Endothelial cell of umbilical vein (primary cell): Measurements from ENCODE around the gene SNU13. TPM values are rescaled to one million over a fixed set of nuclear protein-coding genes. Genes with fewer than 3 reads are reported as not detected.

Experiments
- BruUV-seq: library from RNA; stranded (reverse); fragments of 400-500 nt; replicated peaks from 2 replicates; lab custom pipeline; 2021; lab: Mats Ljungman, UMichigan
- CTCF ChIA-PET: fragments of 300-600, 350-600 bp; sonication (Branson Sonifier 250); formaldehyde crosslinking; loops from one replicate; lab custom pipeline; 2021; ENCODE audit warnings: antibody characterized with exemption, inconsistent platforms; lab: Charles Lee
- POLR2A ChIA-PET: fragments of 300-600, 350-600 bp; sonication (Branson Sonifier 250); formaldehyde crosslinking; loops from one replicate; lab custom pipeline; 2021; ENCODE audit warnings: antibody characterized with exemption, inconsistent platforms; lab: Charles Lee
- DNase-seq: peaks from one replicate; pipeline ENCODE4 v3.0.0-alpha.2; 2011; ENCODE audit warnings: low read depth, low spot score
- FAIRE-seq: peaks from 2 replicates; lab custom pipeline; 2011; peaks lifted over from hg19 to GRCh38; lab: Jason Lieb, UNC
- H2AFZ ChIP-seq: 2 replicates; pipeline ENCODE4 v1.6.0; 2012; ENCODE audit warnings: low read depth, low read length, control low read depth, inconsistent platforms
- H3K27ac ChIP-seq: 2 replicates; pipeline ENCODE4 v1.5.1; 2011; ENCODE audit warnings: low read depth, mild to moderate bottlenecking, control low read depth, low read length, moderate library complexity; ENCODE audit not compliant: insufficient read depth
- H3K27me3 ChIP-seq, 2 experiments: 2 replicates each; pipeline versions ENCODE4 v1.6.0 to v1.6.1; 2011; ENCODE audit warnings: low read length in 2 of 2, mixed read lengths in 1 of 2; ENCODE audit not compliant: control insufficient read depth in 2 of 2, insufficient read depth in 2 of 2
- H3K36me3 ChIP-seq, 2 experiments: 2 replicates in 1 of 2; 3 replicates in 1 of 2; pipeline ENCODE4 v1.5.1; 2011; ENCODE audit warnings: low read length in 2 of 2, mild to moderate bottlenecking in 1 of 2, moderate library complexity in 1 of 2; ENCODE audit not compliant: control insufficient read depth in 2 of 2, insufficient read depth in 2 of 2; ENCODE audit errors: extremely low read depth in 1 of 2
- H3K4me1 ChIP-seq: 3 replicates; pipeline ENCODE4 v1.5.1; 2011; ENCODE audit warnings: mild to moderate bottlenecking, low read length; ENCODE audit not compliant: control insufficient read depth, insufficient read depth; ENCODE audit errors: extremely low read depth
- H3K4me2 ChIP-seq: 2 replicates; pipeline ENCODE4 v1.6.1; 2011; ENCODE audit warnings: low read length, control low read depth, mixed read lengths; ENCODE audit not compliant: insufficient read depth
- H3K4me3 ChIP-seq, 3 experiments: fragments of 200-600 bp in 1 of 3; sonication (generic), shearing (Covaris generic) in 1 of 3; replicated peaks in 1 of 3; 2 replicates each; pipeline ENCODE4 v1.5.1; 2011 to 2016; ENCODE audit warnings: control low read depth in 3 of 3, low read length in 3 of 3, mild to moderate bottlenecking in 2 of 3, inconsistent platforms in 1 of 3, low read depth in 1 of 3, moderate library complexity in 1 of 3; ENCODE audit not compliant: insufficient read depth in 1 of 3
- H3K79me2 ChIP-seq: 2 replicates; pipeline ENCODE4 v1.6.0; 2012; ENCODE audit warnings: low read length, inconsistent platforms; ENCODE audit not compliant: control insufficient read depth, insufficient read depth
- H3K9ac ChIP-seq: replicated peaks from 2 replicates; pipeline ENCODE3; 2011; ENCODE audit warnings: low read length, control low read depth; ENCODE audit not compliant: insufficient read depth; ENCODE audit errors: extremely low read depth
- H3K9me1 ChIP-seq: replicated peaks from 3 replicates; pipeline ENCODE4 v1.6.0; 2011; ENCODE audit warnings: mild to moderate bottlenecking, low read length; ENCODE audit not compliant: control insufficient read depth, insufficient read depth; ENCODE audit errors: extremely low read depth
- H3K9me3 ChIP-seq: replicated peaks from 2 replicates; pipeline ENCODE4 v1.5.1; 2012; ENCODE audit warnings: low read length, inconsistent platforms; ENCODE audit not compliant: control insufficient read depth, insufficient read depth
- H4K20me1 ChIP-seq: replicated peaks from 2 replicates; pipeline ENCODE3; 2011; ENCODE audit warnings: mild to moderate bottlenecking, low read length; ENCODE audit not compliant: control insufficient read depth, insufficient read depth; ENCODE audit errors: extremely low read depth
- EZH2 ChIP-seq: IDR thresholded peaks from 2 replicates; pipeline ENCODE4 v1.6.1; 2012; ENCODE audit warnings: borderline replicate concordance, low read depth, mild to moderate bottlenecking, moderate library complexity, low read length, inconsistent platforms; ENCODE audit not compliant: severe bottlenecking
- FOS ChIP-seq: IDR thresholded peaks from 2 replicates; pipeline ENCODE4 v1.6.1; 2011; ENCODE audit warnings: mild to moderate bottlenecking, low read length, moderate library complexity, borderline replicate concordance; ENCODE audit not compliant: insufficient read depth
- GATA2 ChIP-seq: IDR thresholded peaks from 2 replicates; pipeline ENCODE4 v1.7.0; 2011; ENCODE audit warnings: low read depth, mild to moderate bottlenecking, moderate library complexity, mixed read lengths, low read length; ENCODE audit not compliant: insufficient read length, insufficient read depth
- JUN ChIP-seq: IDR thresholded peaks from 2 replicates; pipeline ENCODE4 v1.6.1; 2011; ENCODE audit warnings: borderline replicate concordance, low read depth; ENCODE audit not compliant: insufficient read length, insufficient read depth
- MYC ChIP-seq: IDR thresholded peaks from one replicate; pipeline ENCODE4 v1.6.1; 2011; ENCODE audit warnings: mild to moderate bottlenecking, low read depth, low read length
- POLR2AphosphoS5 ChIP-seq: IDR thresholded peaks from 2 replicates; pipeline ENCODE4 v1.6.1; 2012; ENCODE audit warnings: low read depth, mild to moderate bottlenecking, control low read depth, low read length, moderate library complexity; ENCODE audit not compliant: insufficient read depth
- dilution Hi-C: fragments of 300-500 bp; cut with MboI; formaldehyde crosslinking; loops from one replicate; pipeline ENCODE4 v1.15.0; 2019; ENCODE audit warnings: low sequenced_read_pairs; ENCODE audit not compliant: extremely low pct_ligation_motif_present
- intact Hi-C: fragments of 100-400 bp; cut with micrococcal nuclease; formaldehyde crosslinking; loops from one replicate; pipeline ENCODE4 v1.10.0; 2022
- polyA plus RNA-seq, 4 experiments: library from polyadenylated mRNA; depleted of rRNA in 3 of 4; stranded (reverse) in 3 of 4; unstranded in 1 of 4; fragments of >200 nt; gene quantifications; 2 replicates each; pipeline versions ENCODE4 v1.2.1 to v1.2.3, GENCODE V29; 2011 to 2012; ENCODE audit warnings: missing spikeins in 1 of 4
- total RNA-seq: library from RNA; stranded (reverse); gene quantifications from 2 replicates; pipeline ENCODE4 v1.2.3, GENCODE V29; 2021
- TF ChIP-seq, protein P1 (sequence below): IDR thresholded peaks from 2 replicates; pipeline ENCODE4 v1.6.1; 2011; ENCODE audit not compliant: insufficient read depth, insufficient read length
- TF ChIP-seq, protein P2 (sequence below), 2 donors: IDR thresholded peaks; 1 replicate in 1 of 2; 2 replicates in 1 of 2; pipeline ENCODE4 v1.5.1; 2011; ENCODE audit warnings: low read length in 2 of 2, mild to moderate bottlenecking in 2 of 2, moderate library complexity in 2 of 2, control low read depth in 1 of 2, inconsistent platforms in 1 of 2, low read depth in 1 of 2; ENCODE audit not compliant: insufficient read depth in 1 of 2; ENCODE audit errors: extremely low read depth in 1 of 2

The SNU13 gene
- total and polyA plus RNA-seq, 2 donors (not counting 3 experiments of a cell fraction or from before 2014, with no cell fraction given), result 138 to 194 TPM

DNA sequence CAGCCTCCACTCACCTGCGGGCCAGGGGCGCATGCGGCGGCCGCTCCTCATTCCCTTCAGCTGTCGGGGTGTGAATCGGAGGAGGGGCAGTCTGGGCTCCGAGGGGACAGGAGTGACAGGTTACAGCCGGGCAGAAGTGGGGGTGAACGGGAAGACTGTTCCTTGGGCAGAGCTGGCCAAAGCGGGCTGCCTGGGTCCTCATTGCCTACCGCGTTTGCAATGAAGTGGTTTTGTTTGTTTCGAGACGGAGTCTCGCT is 11.4 kb upstream of the SNU13 start:
- Histone ChIP-seq H3K79me2 (no peaks in the 10 kb centered on the region), H3K27ac (no peak overlapping the region), H4K20me1 (no peaks in the 10 kb centered on the region), H3K4me2 (no peak overlapping the region), H2AFZ (no peak overlapping the region), H3K9me3 (no peaks in the 10 kb centered on the region), H3K9me1 (no peaks in the 10 kb centered on the region), H3K36me3 (no peaks in the 10 kb centered on the region), H3K4me3 (no peak overlapping the region), H3K27me3 (no peaks in the 10 kb centered on the region), H3K4me1 (peaks cover 3% of the 10 kb centered on the region), H3K9ac (no peak overlapping the region)
- no peak for DNase-seq
- intact Hi-C loops, result no loop called here
- CTCF ChIA-PET, result interaction anchor here (3.6 kb wide), 2 partner anchors 33 to 244 kb away, joined by 40 to 46 read pairs; no protein-coding TSS in a partner anchor
- no TSS peak for BruUV-seq
- dilution Hi-C loops, result no loop called here
- FAIRE-seq, result no peak
- TF ChIP-seq, protein P1, sequence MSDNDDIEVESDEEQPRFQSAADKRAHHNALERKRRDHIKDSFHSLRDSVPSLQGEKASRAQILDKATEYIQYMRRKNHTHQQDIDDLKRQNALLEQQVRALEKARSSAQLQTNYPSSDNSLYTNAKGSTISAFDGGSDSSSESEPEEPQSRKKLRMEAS, result no peak
- TF ChIP-seq FOS (no peak), POLR2AphosphoS5 (no peak), GATA2 (no peak), MYC (no peak), EZH2 (no peak), JUN (no peak)
- TF ChIP-seq, protein P2, sequence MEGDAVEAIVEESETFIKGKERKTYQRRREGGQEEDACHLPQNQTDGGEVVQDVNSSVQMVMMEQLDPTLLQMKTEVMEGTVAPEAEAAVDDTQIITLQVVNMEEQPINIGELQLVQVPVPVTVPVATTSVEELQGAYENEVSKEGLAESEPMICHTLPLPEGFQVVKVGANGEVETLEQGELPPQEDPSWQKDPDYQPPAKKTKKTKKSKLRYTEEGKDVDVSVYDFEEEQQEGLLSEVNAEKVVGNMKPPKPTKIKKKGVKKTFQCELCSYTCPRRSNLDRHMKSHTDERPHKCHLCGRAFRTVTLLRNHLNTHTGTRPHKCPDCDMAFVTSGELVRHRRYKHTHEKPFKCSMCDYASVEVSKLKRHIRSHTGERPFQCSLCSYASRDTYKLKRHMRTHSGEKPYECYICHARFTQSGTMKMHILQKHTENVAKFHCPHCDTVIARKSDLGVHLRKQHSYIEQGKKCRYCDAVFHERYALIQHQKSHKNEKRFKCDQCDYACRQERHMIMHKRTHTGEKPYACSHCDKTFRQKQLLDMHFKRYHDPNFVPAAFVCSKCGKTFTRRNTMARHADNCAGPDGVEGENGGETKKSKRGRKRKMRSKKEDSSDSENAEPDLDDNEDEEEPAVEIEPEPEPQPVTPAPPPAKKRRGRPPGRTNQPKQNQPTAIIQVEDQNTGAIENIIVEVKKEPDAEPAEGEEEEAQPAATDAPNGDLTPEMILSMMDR (IDR thresholded peaks at IDR 0.05; ENCODE audit: extremely low read depth in 1 of 2, insufficient read depth in 1 of 2, low read depth in 1 of 2, low read length in 2 of 2), result no peak
- POLR2A ChIA-PET, result no interaction called here
